Parathyroid adenoma (tissue), 2 donors: ENCODE results near the gene CCDC127.
"Not testable (repeated sequence)": the region's sequence is repeated elsewhere in the genome, so short reads cannot be mapped to it uniquely, and the experiment has no call there.

ENCODE experiments used
- H2AFZ ChIP-seq: fragments of 300-600 bp; sonication (generic); one replicate; pipeline ENCODE4 v1.7.0; 2017; ENCODE audit warnings: antibody characterized with exemption, mild to moderate bottlenecking
- H3K27ac ChIP-seq: fragments of 300-600 bp; sonication (generic); one replicate; pipeline ENCODE4 v1.7.0; 2017
- H3K27me3 ChIP-seq: fragments of 300-600 bp; sonication (generic); one replicate; pipeline ENCODE4 v1.7.0; 2017; ENCODE audit warnings: low read length; ENCODE audit not compliant: control insufficient read depth, insufficient read depth
- H3K36me3 ChIP-seq: fragments of 300-600 bp; sonication (generic); one replicate; pipeline ENCODE4 v1.7.0; 2017; ENCODE audit warnings: low read length; ENCODE audit not compliant: control insufficient read depth, insufficient read depth
- H3K4me1 ChIP-seq: fragments of 300-600 bp; sonication (generic); one replicate; pipeline ENCODE4 v1.7.0; 2017; ENCODE audit warnings: control low read depth
- H3K4me2 ChIP-seq: fragments of 300-600 bp; sonication (generic); one replicate; pipeline ENCODE4 v1.7.0; 2017; ENCODE audit warnings: low read length
- H3K4me3 ChIP-seq: fragments of 300-600 bp; sonication (generic); one replicate; pipeline ENCODE4 v1.7.0; 2017; ENCODE audit warnings: low read depth, low read length
- H3K79me2 ChIP-seq: fragments of 300-600 bp; sonication (generic); one replicate; pipeline ENCODE4 v1.7.0; 2017; ENCODE audit warnings: control low read depth
- H3K9ac ChIP-seq: fragments of 300-600 bp; sonication (generic); one replicate; pipeline ENCODE4 v1.7.0; 2017; ENCODE audit warnings: mild to moderate bottlenecking
- H3K9me3 ChIP-seq: fragments of 300-600 bp; sonication (generic); one replicate; pipeline ENCODE4 v1.7.0; 2017; ENCODE audit warnings: low read length; ENCODE audit not compliant: control insufficient read depth
- CTCF ChIP-seq: fragments of 300-600 bp; sonication (generic); IDR thresholded peaks from one replicate; pipeline ENCODE4 v1.7.0; 2017; ENCODE audit warnings: antibody characterized with exemption, mild to moderate bottlenecking
- donor health status: primary hyperparathyroidism.

Gene CCDC127

GRCh38 chr5:199197-199949 is 18.6 kb downstream of the CCDC127 start:
- Histone ChIP-seq H3K9ac (no peak overlapping the region), H3K79me2 (peaks cover 2% of the 10 kb centered on the region), H3K4me3 (no peak overlapping the region), H3K9me3 (no peaks in the 10 kb centered on the region), H3K27ac (no peak overlapping the region), H3K27me3 (no peaks in the 10 kb centered on the region), H3K4me1 (no peaks in the 10 kb centered on the region), H3K4me2 (no peak overlapping the region), H3K36me3 (no peaks in the 10 kb centered on the region), H2AFZ (no peak overlapping the region)
- TF ChIP-seq CTCF = no peak

GRCh38 chr5:198516-199196 is 19.3 kb downstream of the CCDC127 start:
- Histone ChIP-seq H3K27ac (no peak overlapping the region), H3K79me2 (peaks cover 2% of the 10 kb centered on the region), H3K9me3 (no peaks in the 10 kb centered on the region), H3K36me3 (no peaks in the 10 kb centered on the region), H2AFZ (no peak overlapping the region), H3K27me3 (no peaks in the 10 kb centered on the region), H3K4me2 (no peak overlapping the region), H3K9ac (no peak overlapping the region), H3K4me1 (no peaks in the 10 kb centered on the region), H3K4me3 (no peak overlapping the region)
- TF ChIP-seq CTCF = no peak

- TF ChIP-seq CTCF = no peak
- Histone ChIP-seq H3K36me3 (no peaks in the 10 kb centered on the region), H3K27ac (no peak overlapping the region), H3K27me3 (no peaks in the 10 kb centered on the region), H3K4me2 (no peak overlapping the region), H3K79me2 (peaks cover 2% of the 10 kb centered on the region), H3K9me3 (no peaks in the 10 kb centered on the region), H3K4me1 (no peaks in the 10 kb centered on the region), H2AFZ (no peak overlapping the region), H3K4me3 (no peak overlapping the region), H3K9ac (no peak overlapping the region)
These were observed 20.0 kb downstream of the CCDC127 start for GRCh38 chr5:197892-198489.

GRCh38 chr5:197031-197430 is 20.9 kb downstream of the CCDC127 start:
- not testable (repeated sequence) for H3K27me3 ChIP-seq, H3K9me3 ChIP-seq, H3K4me3 ChIP-seq, H3K79me2 ChIP-seq, H3K36me3 ChIP-seq, H3K4me1 ChIP-seq, H3K4me2 ChIP-seq, H2AFZ ChIP-seq, H3K9ac ChIP-seq, H3K27ac ChIP-seq

- Histone ChIP-seq H3K79me2 (no peaks in the 10 kb centered on the region), H3K9me3 (no peaks in the 10 kb centered on the region), H3K4me1 (peaks cover 2% of the 10 kb centered on the region), H3K9ac (no peak overlapping the region), H3K4me3 (no peak overlapping the region), H3K27ac (no peak overlapping the region), H3K4me2 (no peak overlapping the region), H3K27me3 (no peaks in the 10 kb centered on the region), H2AFZ (no peak overlapping the region), H3K36me3 (no peaks in the 10 kb centered on the region)
- no peak for TF ChIP-seq CTCF
These were observed 21.6 kb downstream of the CCDC127 start for GRCh38 chr5:196350-196749.
